Activated CD4-positive, alpha-beta T cell treated with anti-CD3 and anti-CD28 coated beads for 4 hours (primary cell): Measurements from ENCODE around the gene SOX18.

ENCODE experiments used
- DNase-seq, 2 donors: peaks; one replicate each; pipeline ENCODE4 v3.0.0-alpha.2; 2020

The SOX18 gene

DNA sequence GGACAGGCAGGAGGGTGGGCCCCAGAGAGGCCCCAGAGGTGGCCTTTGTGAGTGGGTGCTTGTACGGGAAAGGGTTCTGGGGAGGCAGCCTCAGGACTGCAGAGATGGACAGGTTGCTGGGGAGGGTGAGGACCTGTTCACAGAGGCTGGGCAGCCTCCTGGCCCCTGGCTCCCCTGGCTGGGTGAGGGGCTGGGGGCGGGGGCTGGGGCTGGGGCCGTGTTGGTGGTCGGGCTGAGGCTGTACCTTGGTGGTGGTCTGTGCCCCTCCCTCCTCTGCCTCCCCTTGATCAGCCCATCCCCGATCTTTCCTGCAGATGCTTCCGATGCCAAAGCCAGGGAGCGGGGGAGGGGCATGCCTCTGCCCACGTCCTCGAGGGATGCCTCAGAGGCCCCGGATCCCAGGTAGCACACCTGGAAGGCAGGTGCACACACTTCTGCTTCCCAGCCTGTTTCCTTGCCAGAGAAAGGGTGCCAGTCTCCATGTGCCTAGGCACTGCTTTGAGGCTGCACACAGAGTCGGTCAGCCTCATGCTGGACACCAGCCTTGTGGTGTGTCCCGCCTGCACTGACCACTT lies 18.4 kb upstream of the SOX18 start:
- DNase-seq: no peak

DNA sequence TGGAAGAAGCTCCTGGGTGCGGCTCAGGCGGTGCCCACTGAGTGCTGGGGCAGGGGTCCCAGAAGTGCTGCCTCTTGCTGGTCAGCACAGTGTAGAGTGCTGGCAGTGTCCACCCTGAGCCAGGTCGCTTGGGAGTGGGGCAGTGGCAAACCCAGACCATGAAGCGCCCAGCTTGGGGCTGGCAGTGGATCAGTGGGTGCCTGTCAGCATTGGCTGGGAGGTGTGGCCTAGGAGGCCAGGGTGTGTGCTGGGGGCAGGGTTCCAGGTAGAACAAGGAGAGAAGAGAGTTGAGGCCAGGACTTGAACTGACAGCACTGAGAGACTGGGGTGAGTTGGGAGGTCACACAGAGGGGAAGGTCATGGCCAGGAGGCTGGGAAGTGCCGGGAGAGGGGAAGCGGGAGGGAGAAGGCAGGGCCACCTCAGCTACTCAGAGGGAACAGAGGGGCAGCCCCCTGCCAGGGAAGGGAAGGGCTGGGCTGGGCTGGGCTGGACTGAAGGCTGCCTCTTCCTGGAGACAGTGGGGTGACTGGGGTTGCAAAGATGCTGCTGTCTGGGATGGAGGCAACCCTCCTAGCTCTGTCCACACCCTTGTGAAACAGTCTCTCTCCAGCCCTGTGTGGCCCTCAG lies 17.7 kb upstream of the SOX18 start:
- DNase-seq: no peak

- DNase-seq: peak; percentile 30 to 32
Observed at GRCh38 chr20:64065974-64066343, 16.5 kb upstream of the SOX18 start.

DNA sequence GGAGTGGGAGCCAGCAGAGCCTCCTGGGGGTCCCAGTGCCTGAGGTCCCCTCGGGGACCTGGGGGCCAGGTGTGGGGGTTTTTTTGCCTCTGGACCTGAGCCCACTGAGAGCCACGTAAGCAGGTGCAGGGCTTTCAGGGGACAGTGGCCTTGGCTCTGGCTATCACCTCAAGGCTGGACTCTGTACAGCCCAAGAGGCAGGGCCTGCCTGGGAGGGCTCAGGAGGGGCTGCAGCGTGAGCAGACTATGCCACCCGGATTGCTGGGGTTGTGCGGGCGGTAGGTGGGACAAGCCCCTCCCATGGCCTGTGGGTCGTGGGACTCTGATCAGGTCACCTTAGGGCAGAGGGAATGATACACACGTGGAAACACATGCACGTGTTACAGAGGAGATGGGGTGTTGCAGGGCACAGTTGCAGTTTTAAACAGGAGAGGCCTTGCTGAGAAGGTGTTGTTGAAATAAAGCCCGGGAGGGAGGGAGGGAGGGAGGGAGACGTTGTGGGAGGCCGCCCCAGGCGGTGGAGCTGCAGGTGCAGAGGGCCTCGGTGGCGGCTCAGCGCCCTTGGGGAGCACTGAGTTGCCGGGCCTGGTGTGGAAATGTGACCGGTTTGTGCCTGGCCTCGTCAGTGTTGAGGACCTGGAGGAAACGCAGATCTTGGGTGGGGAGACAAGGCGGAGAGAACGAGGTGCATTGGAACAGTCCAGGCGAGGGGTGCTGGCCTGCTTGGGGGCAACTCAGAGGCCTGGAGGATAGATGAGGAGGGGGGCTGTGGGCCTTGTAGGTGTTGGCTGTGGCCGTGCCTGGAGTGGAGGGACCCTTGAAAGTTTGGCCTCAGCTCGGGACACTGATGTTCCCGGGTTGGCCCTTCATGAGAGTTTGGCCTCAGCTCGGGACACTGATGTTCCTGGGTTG lies 15.9 kb upstream of the SOX18 start:
- no peak for DNase-seq

DNA sequence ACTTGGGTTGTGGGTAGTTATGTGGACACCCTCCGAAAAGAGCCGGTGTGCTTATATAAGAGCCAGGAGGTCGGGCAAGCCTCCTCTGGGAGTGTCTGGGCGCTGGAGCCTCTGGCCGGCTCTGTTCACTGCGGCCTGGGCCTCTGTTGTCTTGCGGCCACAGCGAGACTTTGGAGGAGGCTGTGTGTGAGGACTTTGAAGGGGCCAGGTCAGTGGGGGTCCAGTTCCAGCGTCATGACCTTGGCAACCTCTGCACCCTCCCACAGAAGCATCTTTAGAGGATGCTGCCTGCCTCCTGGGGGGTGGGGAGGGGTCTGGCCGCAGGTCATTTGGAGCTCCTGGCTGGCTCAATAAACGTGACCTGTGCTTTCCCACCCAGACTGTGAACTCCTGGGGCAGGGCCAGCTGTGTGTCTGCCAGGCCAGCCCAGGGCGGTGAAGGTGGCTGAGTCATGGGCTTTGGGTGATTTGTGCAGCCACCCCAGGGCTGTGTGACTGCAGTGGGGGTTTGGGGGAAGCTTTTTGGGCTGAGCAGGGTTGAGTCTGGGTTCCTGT lies 14.8 kb upstream of the SOX18 start:
- DNase-seq: no peak

GRCh38 chr20:64063389-64064144 lies 14.1 kb upstream of the SOX18 start:
- DNase-seq: peak in 1 of 2 donors; percentile 40

DNA sequence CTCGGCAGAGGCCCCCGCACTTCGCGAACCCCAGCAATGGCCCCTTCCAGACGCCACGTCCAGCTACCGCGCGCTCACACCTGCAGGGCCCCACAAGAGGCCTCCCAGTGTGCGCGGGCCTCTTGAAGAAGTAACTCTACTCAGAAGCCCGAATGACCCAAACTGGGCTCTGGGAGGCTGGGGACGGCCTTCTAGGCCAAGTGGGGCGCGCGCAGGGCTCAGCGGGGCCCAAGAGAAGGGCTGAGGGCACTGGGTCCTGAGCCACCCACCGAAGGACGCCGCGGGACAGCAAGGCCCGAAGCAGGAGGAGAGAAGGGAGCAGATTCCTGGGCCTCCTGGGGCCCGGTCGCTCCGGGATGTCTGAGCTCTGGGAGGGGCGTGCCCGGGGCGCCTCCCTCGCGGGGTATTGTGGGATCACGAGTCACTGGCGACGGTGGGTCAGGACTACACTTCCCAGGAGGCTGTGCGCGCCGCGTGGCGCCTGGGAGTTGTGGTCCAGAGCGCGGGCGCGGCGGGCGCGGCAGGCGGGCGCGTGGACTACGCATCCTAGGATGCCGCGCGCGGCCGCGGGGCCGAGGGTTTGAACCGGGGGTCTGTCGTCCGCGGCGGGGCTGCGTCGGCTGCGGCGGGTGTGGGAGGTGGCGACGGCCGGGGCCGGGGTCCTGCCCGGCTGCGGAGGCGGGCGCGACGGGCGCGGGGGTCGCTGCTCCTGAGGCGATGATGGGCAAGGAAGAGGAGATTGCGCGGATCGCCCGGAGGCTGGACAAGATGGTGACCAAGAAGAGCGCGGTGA lies 13.4 kb upstream of the SOX18 start, which contains the start of gene TCEA2:
Gene TCEA2 (plus strand): TSS at position 603 of the 793 bp plus-strand sequence. CDS start 115 bp downstream, at position 718.
- peak; percentile 95 for DNase-seq

DNA sequence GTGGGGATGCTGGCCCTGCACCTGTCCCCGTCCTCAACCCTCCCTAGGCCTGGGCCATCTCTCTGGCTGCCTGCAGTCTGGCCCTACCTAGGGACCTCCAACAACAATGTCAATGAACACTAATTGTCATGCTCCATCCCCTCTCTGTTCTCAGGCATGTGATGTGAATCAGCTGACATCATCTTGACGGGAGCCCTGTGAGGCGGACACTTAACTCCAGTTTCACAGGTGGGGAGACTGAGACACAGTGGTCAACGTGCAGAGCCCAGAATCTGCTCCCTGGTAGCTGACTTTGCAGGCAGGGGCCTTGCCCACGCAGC lies 12.8 kb upstream of the SOX18 start:
- DNase-seq: no peak

- DNase-seq: no peak
Observed at GRCh38 chr20:64058536-64058935, 9.1 kb upstream of the SOX18 start.

GRCh38 chr20:64057628-64058498 lies 8.4 kb upstream of the SOX18 start:
- peak; percentile 80 to 85 for DNase-seq

GRCh38 chr20:64056889-64057627 lies 7.6 kb upstream of the SOX18 start:
- no peak for DNase-seq

GRCh38 chr20:64056639-64056888 lies 7.1 kb upstream of the SOX18 start:
- DNase-seq: no peak

DNA sequence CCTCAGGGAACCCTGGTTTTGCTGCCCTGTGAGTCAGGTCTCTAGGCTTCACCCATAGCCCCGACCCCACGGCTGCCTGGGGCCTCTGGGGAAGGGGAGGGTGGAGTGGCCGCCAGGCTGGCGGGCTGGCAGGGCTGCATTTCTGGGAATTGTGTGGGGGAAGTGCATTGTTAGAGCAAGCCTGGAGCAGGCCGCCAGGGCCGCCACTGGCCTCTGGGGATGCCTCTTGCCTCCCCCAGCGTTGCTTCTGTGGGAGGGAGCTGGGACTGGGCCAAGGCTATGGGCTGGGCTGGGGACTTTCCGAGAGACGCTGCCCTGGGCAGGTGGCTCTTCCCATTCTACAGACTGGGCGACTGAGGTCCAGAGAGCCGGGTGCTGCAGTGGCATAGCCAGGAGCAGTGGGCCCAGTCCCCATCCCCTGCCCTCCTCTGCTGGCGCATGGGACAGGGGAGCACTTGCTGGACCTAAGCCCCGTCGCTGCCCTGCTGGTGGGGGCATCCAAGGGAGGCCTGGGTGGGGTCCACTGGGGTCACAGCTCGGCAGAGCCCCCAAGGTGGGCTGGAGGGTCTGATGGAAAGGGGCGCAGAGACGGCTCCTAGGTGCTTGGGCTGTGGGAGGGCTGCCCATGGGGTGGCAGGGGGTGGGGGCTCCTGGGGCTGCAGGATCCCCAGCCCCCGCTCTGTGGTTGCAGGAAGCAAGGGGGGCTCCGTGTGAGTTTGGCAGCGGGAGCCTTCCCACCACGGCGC lies 6.6 kb upstream of the SOX18 start:
- DNase-seq: no peak

GRCh38 chr20:64055396-64055892 lies 6.0 kb upstream of the SOX18 start:
- no peak for DNase-seq

- no peak for DNase-seq
Observed at GRCh38 chr20:64053841-64054661, 4.6 kb upstream of the SOX18 start.

DNA sequence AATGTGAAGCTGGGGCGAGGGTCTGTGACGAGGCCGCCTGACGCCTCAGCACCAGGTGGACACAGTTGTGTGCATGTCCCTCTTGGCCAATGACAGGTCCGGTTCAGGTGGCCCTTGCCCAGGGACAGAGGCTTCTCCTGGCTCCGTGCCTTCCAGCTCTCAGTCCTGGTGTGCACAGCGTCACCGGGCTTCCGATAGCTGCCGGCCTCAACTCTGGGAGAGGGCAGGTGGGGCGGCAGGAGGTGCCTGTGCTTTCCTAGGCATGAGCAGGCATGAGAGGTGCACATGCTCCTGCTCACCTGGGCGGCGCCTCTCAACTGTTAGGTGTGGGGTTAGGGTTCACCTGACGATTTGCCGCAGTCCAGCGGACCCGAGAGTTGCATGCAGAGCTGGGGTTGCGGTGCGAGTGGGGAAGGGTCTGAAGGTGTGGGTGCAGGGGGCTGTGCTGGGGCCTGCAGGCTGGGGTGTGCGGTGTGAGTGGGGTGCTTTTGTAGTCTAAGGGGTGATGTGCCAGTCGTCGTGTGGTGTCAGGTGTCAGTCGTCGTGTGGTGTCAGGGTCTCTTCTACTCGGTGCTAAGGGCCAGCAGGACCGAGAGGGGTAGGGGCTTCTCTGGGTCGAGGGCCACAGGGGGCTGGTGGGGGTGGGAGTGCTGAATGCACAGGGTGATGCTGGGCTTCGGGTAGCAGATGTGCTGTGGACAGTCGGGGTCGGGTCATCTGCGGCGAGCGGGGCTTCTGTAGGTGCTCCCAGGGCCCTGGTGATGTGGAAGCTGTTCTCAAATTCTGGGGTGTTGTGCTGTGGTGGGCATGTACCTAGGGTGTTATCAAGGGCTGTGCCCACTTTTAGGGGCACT lies 3.8 kb upstream of the SOX18 start:
- no peak for DNase-seq

DNA sequence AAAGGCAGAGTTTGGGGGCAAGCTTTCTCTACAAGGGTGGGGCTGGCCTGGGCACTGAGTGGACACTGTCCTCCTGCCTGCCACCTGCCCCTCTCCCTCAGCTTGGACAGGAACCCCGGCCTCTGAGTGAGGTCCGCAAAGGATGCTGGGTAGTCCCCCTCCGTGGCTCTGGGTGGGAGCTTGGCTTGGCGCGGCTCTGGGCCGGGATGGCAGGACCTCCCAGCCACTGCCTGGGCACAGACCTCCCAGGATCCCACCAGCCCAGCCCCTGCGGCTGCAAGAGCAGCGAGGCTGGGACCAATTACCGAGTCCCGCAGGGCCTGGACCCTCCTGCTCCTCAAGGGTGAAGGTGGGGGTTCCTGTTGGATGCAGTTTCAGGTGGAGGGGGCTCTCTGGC lies 2.9 kb upstream of the SOX18 start:
- DNase-seq: no peak
